Measurements from ENCODE around the gene AHCYL2. TPM values are rescaled to one million over a fixed set of nuclear protein-coding genes. Genes with fewer than 3 reads are reported as not detected.

Gene AHCYL2
- total and polyA plus RNA-seq, 8 donors: 5.1 to 16.8 (median 13.3) TPM

DNA sequence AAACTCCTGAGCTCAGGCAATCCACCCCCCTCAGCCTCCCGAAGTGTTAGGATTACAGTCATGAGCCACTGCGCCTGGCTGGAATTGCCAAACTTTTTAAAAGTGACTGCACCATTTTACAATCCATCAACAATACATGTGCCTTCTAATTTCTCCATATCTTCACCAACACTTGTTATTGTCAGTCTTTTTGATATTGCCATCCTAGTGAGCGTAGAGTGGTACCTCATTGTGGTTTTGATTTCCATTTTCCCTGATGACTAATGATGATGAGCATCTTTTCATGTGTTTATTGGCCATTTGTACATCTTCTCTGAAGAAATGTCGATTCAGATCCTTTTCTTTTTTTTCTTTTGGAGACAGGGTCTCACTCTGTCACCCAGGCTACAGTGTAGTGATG lies 187.7 kb downstream of the AHCYL2 start:
- TF ChIP-seq, protein P1, sequence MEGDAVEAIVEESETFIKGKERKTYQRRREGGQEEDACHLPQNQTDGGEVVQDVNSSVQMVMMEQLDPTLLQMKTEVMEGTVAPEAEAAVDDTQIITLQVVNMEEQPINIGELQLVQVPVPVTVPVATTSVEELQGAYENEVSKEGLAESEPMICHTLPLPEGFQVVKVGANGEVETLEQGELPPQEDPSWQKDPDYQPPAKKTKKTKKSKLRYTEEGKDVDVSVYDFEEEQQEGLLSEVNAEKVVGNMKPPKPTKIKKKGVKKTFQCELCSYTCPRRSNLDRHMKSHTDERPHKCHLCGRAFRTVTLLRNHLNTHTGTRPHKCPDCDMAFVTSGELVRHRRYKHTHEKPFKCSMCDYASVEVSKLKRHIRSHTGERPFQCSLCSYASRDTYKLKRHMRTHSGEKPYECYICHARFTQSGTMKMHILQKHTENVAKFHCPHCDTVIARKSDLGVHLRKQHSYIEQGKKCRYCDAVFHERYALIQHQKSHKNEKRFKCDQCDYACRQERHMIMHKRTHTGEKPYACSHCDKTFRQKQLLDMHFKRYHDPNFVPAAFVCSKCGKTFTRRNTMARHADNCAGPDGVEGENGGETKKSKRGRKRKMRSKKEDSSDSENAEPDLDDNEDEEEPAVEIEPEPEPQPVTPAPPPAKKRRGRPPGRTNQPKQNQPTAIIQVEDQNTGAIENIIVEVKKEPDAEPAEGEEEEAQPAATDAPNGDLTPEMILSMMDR (IDR thresholded peaks at IDR 0.05): no peak
- no peak overlapping the region for H3K27ac ChIP-seq
- DNase-seq: no peak
- no peak overlapping the region for H3K4me3 ChIP-seq
- intact Hi-C loops (cut with DNase I): no loop called here
- H3K9me3 ChIP-seq: no peaks in the 10 kb centered on the region
- no peaks in the 10 kb centered on the region for H3K4me1 ChIP-seq
- H3K36me3 ChIP-seq: peaks cover 0 to 7% (median 0%) of the 10 kb centered on the region in 3 donors
- FAIRE-seq: no peak
- ATAC-seq: no peak
- 97 to 98% methylated on average over 4 of the region's 4 CpGs for WGBS, 2 donors
- no peaks in the 10 kb centered on the region for H3K27me3 ChIP-seq

DNA sequence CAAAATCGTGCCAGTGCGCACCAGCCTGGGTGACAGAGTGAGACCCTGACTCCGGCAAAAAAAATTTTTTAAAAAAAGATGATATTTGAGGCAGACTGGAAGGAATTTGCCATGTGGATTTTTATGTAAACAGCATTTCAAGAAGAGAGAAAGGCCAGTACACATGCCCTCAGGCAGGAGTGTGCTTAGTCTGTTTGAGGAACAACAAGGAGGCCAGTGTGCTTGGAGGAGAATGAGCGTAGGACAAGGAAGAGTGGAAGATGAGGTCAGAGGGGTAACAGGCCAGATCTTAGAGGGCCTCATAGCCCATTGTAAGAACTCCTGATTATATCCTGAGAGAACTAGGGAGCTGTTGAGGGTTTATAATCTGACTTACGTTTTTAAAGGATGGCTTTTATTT lies 192.2 kb downstream of the AHCYL2 start:
- no peak for FAIRE-seq
- no peak overlapping the region for H3K27ac ChIP-seq
- ATAC-seq: no peak
- intact Hi-C loops (cut with DNase I): no loop called here
- WGBS, 2 donors: 92 to 100% methylated on average over 5 of the region's 5 CpGs
- no peaks in the 10 kb centered on the region for H3K36me3 ChIP-seq
- no peaks in the 10 kb centered on the region for H3K9me3 ChIP-seq
- peaks cover 0 to 4% (median 0%) of the 10 kb centered on the region in 3 donors for H3K4me1 ChIP-seq
- H3K4me3 ChIP-seq: no peak overlapping the region
- TF ChIP-seq, protein P1 (IDR thresholded peaks at IDR 0.05): no peak
- H3K27me3 ChIP-seq: no peaks in the 10 kb centered on the region
- DNase-seq: no peak

DNA sequence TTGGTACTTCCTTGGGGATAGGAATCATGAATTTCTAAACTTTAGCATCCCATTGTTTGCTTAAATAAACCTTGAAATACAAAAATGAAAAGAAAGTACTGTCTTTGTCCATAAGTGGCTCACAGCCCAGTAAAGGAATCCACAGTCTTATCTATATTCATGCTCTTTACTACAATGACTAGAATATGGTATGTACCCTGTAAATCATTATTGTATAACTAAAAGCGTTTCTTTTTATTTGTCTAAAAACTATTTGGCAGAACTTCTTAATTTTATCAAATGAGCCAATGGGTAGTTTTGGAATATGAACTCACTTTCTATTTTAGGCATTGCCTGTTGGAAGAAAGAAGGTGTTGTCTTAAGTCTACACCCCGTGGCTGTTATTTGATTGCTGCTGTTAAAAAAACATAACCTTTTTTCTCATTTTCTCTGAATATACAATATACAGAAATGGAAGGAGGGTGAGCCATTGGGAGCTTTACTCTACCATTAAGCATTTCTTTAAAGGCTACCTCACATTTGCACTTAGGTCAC lies 197.0 kb downstream of the AHCYL2 start:
- WGBS, 2 donors: 5 to 11% methylated on average over 2 of the region's 2 CpGs
- intact Hi-C loops (cut with DNase I): no loop called here
- peaks cover 0 to 3% (median 0%) of the 10 kb centered on the region in 3 donors for H3K36me3 ChIP-seq

DNA sequence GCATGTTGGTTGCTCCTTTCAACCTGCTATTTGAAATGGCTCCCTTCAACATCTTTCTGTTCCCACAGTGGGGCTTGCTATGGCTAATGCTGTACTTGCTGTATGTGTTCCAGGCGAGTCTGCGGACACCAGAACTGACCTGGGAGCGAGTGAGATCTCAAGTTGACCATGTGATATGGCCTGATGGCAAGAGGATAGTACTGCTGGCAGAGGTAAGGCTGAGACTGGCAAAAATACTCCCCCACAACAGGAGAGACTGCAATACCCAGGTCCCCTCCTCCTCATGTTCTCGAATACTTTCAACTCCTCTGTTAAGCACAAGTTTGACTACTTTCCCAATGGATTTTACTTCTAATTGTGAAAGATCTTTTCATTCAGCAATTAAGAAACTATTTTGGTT lies 197.9 kb downstream of the AHCYL2 start:
- Histone ChIP-seq H3K4me3 (no peak overlapping the region), H3K4me1 (peaks cover 0 to 4% (median 0%) of the 10 kb centered on the region in 3 donors), H3K27ac (no peak overlapping the region), H3K27me3 (no peaks in the 10 kb centered on the region), H3K36me3 (peaks cover 0 to 3% (median 0%) of the 10 kb centered on the region in 3 donors), H3K9me3 (no peaks in the 10 kb centered on the region)
- 96% methylated on average over 4 of the region's 4 CpGs for WGBS, 2 donors
- ATAC-seq (no peak), DNase-seq (no peak), FAIRE-seq (no peak)
- TF ChIP-seq, protein P1 (IDR thresholded peaks at IDR 0.05): no peak
- intact Hi-C loops (cut with DNase I): no loop called here

More for the DNA sequence above, 197.0 kb downstream of the AHCYL2 start:
- H3K4me1 ChIP-seq: peaks cover 0 to 4% (median 0%) of the 10 kb centered on the region in 3 donors
- H3K27ac ChIP-seq: no peak overlapping the region
- no peak overlapping the region for H3K4me3 ChIP-seq
- DNase-seq (no peak), FAIRE-seq (no peak), ATAC-seq (no peak)
- H3K27me3 ChIP-seq: no peaks in the 10 kb centered on the region
- TF ChIP-seq, protein P1 (IDR thresholded peaks at IDR 0.05): no peak
- H3K9me3 ChIP-seq: no peaks in the 10 kb centered on the region

DNA sequence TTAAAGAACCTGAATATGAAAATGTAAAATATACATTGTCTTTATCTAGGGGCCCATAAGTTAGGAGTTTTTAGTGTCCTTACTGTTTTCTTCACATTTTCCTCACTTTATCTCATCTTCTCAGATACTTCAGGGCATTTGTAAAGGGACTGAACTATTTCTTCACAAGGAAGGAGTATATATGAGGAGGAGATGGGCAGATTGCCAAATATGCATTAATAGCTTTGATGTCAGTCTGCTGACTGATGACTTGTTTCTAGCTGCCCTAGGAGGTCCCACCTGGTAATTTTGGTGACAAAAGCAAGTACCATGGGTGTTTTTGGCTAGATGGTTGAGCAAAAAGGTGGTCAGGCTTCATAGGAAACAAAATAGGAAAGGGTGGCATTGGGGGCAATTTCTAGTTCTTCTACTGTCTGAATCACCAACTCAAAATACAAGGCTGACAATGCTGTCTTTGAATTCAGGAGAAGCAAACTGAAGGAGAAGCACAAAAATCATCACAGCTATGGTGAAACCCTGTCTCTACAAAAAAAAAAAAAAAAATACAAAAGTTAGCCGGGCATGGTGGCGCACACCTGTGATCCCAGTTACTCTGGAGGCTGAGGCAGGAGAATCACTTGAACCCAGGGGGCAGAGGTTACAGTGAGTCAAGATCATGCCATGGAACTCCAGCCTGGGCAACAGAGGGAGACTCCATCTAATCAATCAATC lies 199.0 kb downstream of the AHCYL2 start:
- TF ChIP-seq, protein P1 (IDR thresholded peaks at IDR 0.05): no peak
- ATAC-seq (no peak), DNase-seq (no peak), FAIRE-seq (no peak)
- H3K36me3 ChIP-seq: peaks cover 0 to 3% (median 0%) of the 10 kb centered on the region in 3 donors
- intact Hi-C loops (cut with DNase I): no loop called here
- no peak overlapping the region for H3K4me3 ChIP-seq
- no peaks in the 10 kb centered on the region for H3K9me3 ChIP-seq
- H3K4me1 ChIP-seq: peaks cover 0 to 4% (median 0%) of the 10 kb centered on the region in 3 donors
- H3K27ac ChIP-seq: no peak overlapping the region
- H3K27me3 ChIP-seq: no peaks in the 10 kb centered on the region
- 100% methylated on average over 2 of the region's 2 CpGs for WGBS, 2 donors
